GM12878 (cell line): ENCODE data around the gene TMEM176A. TPM values are rescaled to one million over a fixed set of nuclear protein-coding genes. Genes with fewer than 3 reads are reported as not detected.

Experiments used
- ATAC-seq: fragments of 200-7000 bp; cut with Tn5 transposase; 3 replicates; pipeline ENCODE4 v1.9.1; 2020; ENCODE audit warnings: mild to moderate bottlenecking, moderate library complexity
- BruUV-seq: library from RNA; stranded (reverse); fragments of 400-500 nt; replicated peaks from 2 replicates; lab custom pipeline; 2021; lab: Mats Ljungman, UMichigan
- CTCF ChIA-PET: fragments of 300-600 bp; sonication (Branson Sonifier 250); formaldehyde crosslinking; extraction: SDS; loops from one replicate; lab custom pipeline; 2021; ENCODE audit warnings: inconsistent platforms; lab: Yijun Ruan, JAX
- POLR2A ChIA-PET: fragments of 350-600 bp; formaldehyde crosslinking; extraction: SDS; loops from one replicate; lab custom pipeline; 2021; ENCODE audit warnings: inconsistent platforms; lab: Charles Lee
- RAD21 ChIA-PET: fragments of 300-600 bp; sonication (Branson Sonifier 250); formaldehyde crosslinking; loops from one replicate; lab custom pipeline; 2023; ENCODE audit warnings: antibody characterized with exemption; ENCODE audit not compliant: unreplicated experiment; lab: Charles Lee
- SMC1A ChIA-PET: fragments of 300-600 bp; sonication (Branson Sonifier 250); formaldehyde crosslinking; loops from one replicate; lab custom pipeline; 2023; ENCODE audit not compliant: unreplicated experiment, uncharacterized antibody; lab: Charles Lee
- DNase-seq: peaks from one replicate; pipeline ENCODE4 v3.0.0-alpha.2; 2011; ENCODE audit warnings: low read depth, low spot score
- FAIRE-seq: peaks from 3 replicates; lab custom pipeline; 2011; peaks lifted over from hg19 to GRCh38; lab: Jason Lieb, UNC
- H2AFZ ChIP-seq: 2 replicates; pipeline ENCODE4 v1.6.0; 2011; ENCODE audit warnings: low read depth, low read length, control low read depth; ENCODE audit not compliant: control insufficient read depth
- H3K27ac ChIP-seq: 2 replicates; pipeline ENCODE4 v1.5.1; 2011; ENCODE audit warnings: control low read depth; ENCODE audit not compliant: control insufficient read depth, insufficient read depth
- H3K27me3 ChIP-seq, 2 experiments: replicated peaks in 1 of 2; 2 replicates each; pipeline versions ENCODE4 v1.6.0 to v1.6.1; 2011; ENCODE audit warnings: low read length in 1 of 2; ENCODE audit not compliant: control insufficient read depth in 2 of 2, insufficient read depth in 2 of 2
- H3K36me3 ChIP-seq, 2 experiments: 2 replicates each; pipeline ENCODE4 v1.5.1; 2011; ENCODE audit warnings: low read length in 1 of 2; ENCODE audit not compliant: control insufficient read depth in 2 of 2, insufficient read depth in 2 of 2
- H3K4me1 ChIP-seq: 2 replicates; pipeline ENCODE4 v1.6.1; 2011; ENCODE audit warnings: mild to moderate bottlenecking, low read length, moderate library complexity, mixed read lengths; ENCODE audit not compliant: control insufficient read depth, insufficient read depth
- H3K4me2 ChIP-seq: 2 replicates; pipeline ENCODE4 v1.6.0; 2011; ENCODE audit warnings: control low read depth; ENCODE audit not compliant: control insufficient read depth, insufficient read depth
- H3K4me3 ChIP-seq: fragments of 200-600 bp; sonication (generic); 2 replicates; pipeline ENCODE4 v1.5.1; 2016
- H3K79me2 ChIP-seq: 2 replicates; pipeline ENCODE4 v1.6.0; 2011; ENCODE audit warnings: low read length; ENCODE audit not compliant: control insufficient read depth, insufficient read depth
- H3K9ac ChIP-seq: 2 replicates; pipeline ENCODE4 v1.8.0; 2011; ENCODE audit warnings: low read length, control low read depth, mixed read lengths; ENCODE audit not compliant: control insufficient read depth, insufficient read depth
- H3K9me3 ChIP-seq: replicated peaks from 3 replicates; pipeline ENCODE4 v1.5.1; 2011; ENCODE audit warnings: mild to moderate bottlenecking, low read length; ENCODE audit not compliant: control insufficient read depth, insufficient read depth
- H4K20me1 ChIP-seq: 2 replicates; pipeline ENCODE4 v1.6.0; 2011; ENCODE audit not compliant: control insufficient read depth, insufficient read depth
- BMI1 ChIP-seq: fragments of 450-650 bp; IDR thresholded peaks from 2 replicates; pipeline ENCODE4 v1.6.1; 2016; ENCODE audit warnings: mild to moderate bottlenecking, moderate library complexity, borderline replicate concordance
- CBFB ChIP-seq: IDR thresholded peaks from 2 replicates; pipeline ENCODE4 v1.6.1; 2016; ENCODE audit warnings: antibody characterized with exemption, low read depth
- CBX5 ChIP-seq: sonication (generic); IDR thresholded peaks from 2 replicates; pipeline ENCODE4 v1.6.1; 2016; ENCODE audit warnings: low read depth, moderate library complexity, mild to moderate bottlenecking, inconsistent platforms
- DPF2 ChIP-seq: fragments of 450-650 bp; IDR thresholded peaks from 2 replicates; pipeline ENCODE4 v1.6.1; 2017; ENCODE audit warnings: mild to moderate bottlenecking
- EED ChIP-seq: sonication (generic); IDR thresholded peaks from 2 replicates; pipeline ENCODE4 v1.6.1; 2016; ENCODE audit warnings: antibody characterized with exemption, low read depth
- GATAD2B ChIP-seq: fragments of 450-650 bp; conservative IDR thresholded peaks from 2 replicates; pipeline ENCODE4 v1.6.1; 2017; ENCODE audit warnings: low read depth, mild to moderate bottlenecking, moderate library complexity
- HDAC2 ChIP-seq: fragments of 200-600 bp; sonication (generic); IDR thresholded peaks from 2 replicates; pipeline ENCODE4 v1.6.1; 2017
- NFYA ChIP-seq: IDR thresholded peaks from 2 replicates; pipeline ENCODE4 v1.6.1; 2011; ENCODE audit warnings: low read depth, mild to moderate bottlenecking, low read length, improper control_type of control experiment, borderline replicate concordance
- RCOR1 ChIP-seq: conservative IDR thresholded peaks from 2 replicates; pipeline ENCODE4 v1.6.1; 2012; ENCODE audit warnings: low read depth, low read length, improper control_type of control experiment
- RELB ChIP-seq: fragments of 450-650 bp; IDR thresholded peaks from 2 replicates; pipeline ENCODE4 v1.6.1; 2017; ENCODE audit warnings: low read depth, mild to moderate bottlenecking, moderate library complexity
- ZBED1 ChIP-seq: IDR thresholded peaks from 2 replicates; pipeline ENCODE4 v1.6.1; 2016; ENCODE audit warnings: borderline replicate concordance
- ZBTB4 ChIP-seq: fragments of 450-650 bp; formaldehyde crosslinking; IDR thresholded peaks from 2 replicates; pipeline ENCODE4 v1.4.0; 2022; ENCODE audit warnings: mild to moderate bottlenecking, moderate library complexity
- WGBS: methylation state at CpG from one replicate; pipeline ENCODE4 v1.1.6; 2016; ENCODE audit warnings: low lambda C conversion rate; ENCODE audit not compliant: insufficient replicate concordance, insufficient coverage; ENCODE audit errors: missing lambda C conversion rate; 5-methylcytosine and 5-hydroxymethylcytosine counted together
- in situ Hi-C: fragments of 300-500 bp; cut with MboI; formaldehyde crosslinking; loops from 9 replicates; pipeline ENCODE4 v1.14.3; 2018; ENCODE audit warnings: mixed read lengths
- intact Hi-C: fragments of 100-400 bp; cut with micrococcal nuclease; formaldehyde crosslinking; loops from one replicate; pipeline ENCODE4 v1.14.2; 2022; ENCODE audit not compliant: unreplicated experiment
- polyA plus RNA-seq, 11 experiments: library from polyadenylated mRNA; depleted of rRNA in 4 of 11; unstranded in 6 of 11; stranded (reverse) in 5 of 11; fragments of >200 nt; fragmentation: Nextera tagmentation in 4 of 11; fragmentation: Illumina TruSeq in 1 of 11; extraction: Ambion mirVana in 4 of 11; extraction: Trizol in 1 of 11; gene quantifications; 1 replicate in 1 of 11; 2 replicates in 10 of 11; pipeline versions ENCODE4 v1.2.1 to v1.2.3, GENCODE V29; 2011 to 2016; ENCODE audit warnings: inconsistent platforms in 2 of 11, missing spikeins in 2 of 11, low read depth in 1 of 11
- total RNA-seq, 4 experiments: library from RNA; depleted of rRNA in 3 of 4; stranded (reverse); fragments of >200 nt in 3 of 4; fragmentation: Illumina TruSeq in 1 of 4; extraction: Trizol in 1 of 4; gene quantifications; 2 replicates each; pipeline versions ENCODE4 v1.2.1 to v1.2.3, GENCODE V29; 2013 to 2021
- TF ChIP-seq, protein P1 (sequence below): fragments of 450-650 bp; IDR thresholded peaks from 2 replicates; pipeline ENCODE4 v1.6.1; 2017; ENCODE audit warnings: mild to moderate bottlenecking, moderate library complexity
- TF ChIP-seq, protein P2 (sequence below): fragments of 450-650 bp; IDR thresholded peaks from 2 replicates; pipeline ENCODE4 v1.6.1; 2016; ENCODE audit warnings: mild to moderate bottlenecking

Gene TMEM176A
- total and polyA plus RNA-seq, 10 of the 15 experiments (the other 5 are each of a cell fraction or from before 2014, with no cell fraction given): not detected

DNA sequence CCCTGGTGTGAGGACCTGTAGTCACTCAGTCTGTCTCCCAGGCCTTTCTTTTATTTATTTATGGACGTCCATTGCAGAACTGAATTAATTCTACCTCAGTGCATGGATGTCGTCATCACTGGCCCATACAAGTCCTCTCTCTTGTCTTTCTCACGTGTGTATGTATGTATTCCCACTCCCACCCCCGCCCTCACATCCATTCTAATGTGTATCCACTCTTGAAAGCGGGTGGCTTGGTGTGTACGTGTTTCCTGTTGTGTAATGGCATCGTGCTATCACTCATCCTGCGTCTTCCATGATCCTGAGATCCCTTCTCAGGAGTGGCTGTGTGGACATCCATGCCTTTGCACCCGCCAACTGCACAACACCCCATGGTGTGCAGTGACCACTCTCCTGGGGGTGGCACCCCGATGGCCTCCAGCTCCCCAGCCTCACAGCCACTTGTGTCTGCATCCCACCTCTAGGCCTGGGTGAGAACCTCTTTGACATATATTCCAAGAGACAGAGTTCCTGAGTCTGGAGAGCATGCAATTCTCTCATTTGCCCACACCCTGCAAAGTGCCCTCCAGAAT, 48.7 kb downstream of the TMEM176A start:
- intact Hi-C loops (no loop called here), in situ Hi-C loops (no loop called here)
- 21% methylated on average over 10 of the region's 10 CpGs for WGBS
- no peaks in the 10 kb centered on the region for H3K36me3 ChIP-seq
- no peak overlapping the region for H2AFZ ChIP-seq
- H3K4me2 ChIP-seq: no peak overlapping the region
- H3K79me2 ChIP-seq: no peaks in the 10 kb centered on the region
- H3K27ac ChIP-seq: no peak overlapping the region
- no peak overlapping the region for H3K9ac ChIP-seq
- no peak overlapping the region for H3K4me3 ChIP-seq
- BruUV-seq: no TSS peak
- no peaks in the 10 kb centered on the region for H3K4me1 ChIP-seq
- RAD21 ChIA-PET: no interaction called here
- H4K20me1 ChIP-seq: no peaks in the 10 kb centered on the region
- POLR2A ChIA-PET: no interaction called here
- SMC1A ChIA-PET: no interaction called here
- H3K27me3 ChIP-seq: peaks cover 4 to 6% of the 10 kb centered on the region in 2 experiments
- FAIRE-seq: no peak
- H3K9me3 ChIP-seq: no peaks in the 10 kb centered on the region
- CTCF ChIA-PET: no interaction called here
- no peak for DNase-seq
- ATAC-seq: no peak
- TF ChIP-seq ZBTB4 (no peak), NFYA (no peak), RCOR1 (no peak), CBX5 (no peak), CBFB (no peak), BMI1 (no peak), EED (no peak), GATAD2B (no peak), HDAC2 (no peak), DPF2 (no peak), RELB (no peak), ZBED1 (no peak)
- TF ChIP-seq, protein P1, sequence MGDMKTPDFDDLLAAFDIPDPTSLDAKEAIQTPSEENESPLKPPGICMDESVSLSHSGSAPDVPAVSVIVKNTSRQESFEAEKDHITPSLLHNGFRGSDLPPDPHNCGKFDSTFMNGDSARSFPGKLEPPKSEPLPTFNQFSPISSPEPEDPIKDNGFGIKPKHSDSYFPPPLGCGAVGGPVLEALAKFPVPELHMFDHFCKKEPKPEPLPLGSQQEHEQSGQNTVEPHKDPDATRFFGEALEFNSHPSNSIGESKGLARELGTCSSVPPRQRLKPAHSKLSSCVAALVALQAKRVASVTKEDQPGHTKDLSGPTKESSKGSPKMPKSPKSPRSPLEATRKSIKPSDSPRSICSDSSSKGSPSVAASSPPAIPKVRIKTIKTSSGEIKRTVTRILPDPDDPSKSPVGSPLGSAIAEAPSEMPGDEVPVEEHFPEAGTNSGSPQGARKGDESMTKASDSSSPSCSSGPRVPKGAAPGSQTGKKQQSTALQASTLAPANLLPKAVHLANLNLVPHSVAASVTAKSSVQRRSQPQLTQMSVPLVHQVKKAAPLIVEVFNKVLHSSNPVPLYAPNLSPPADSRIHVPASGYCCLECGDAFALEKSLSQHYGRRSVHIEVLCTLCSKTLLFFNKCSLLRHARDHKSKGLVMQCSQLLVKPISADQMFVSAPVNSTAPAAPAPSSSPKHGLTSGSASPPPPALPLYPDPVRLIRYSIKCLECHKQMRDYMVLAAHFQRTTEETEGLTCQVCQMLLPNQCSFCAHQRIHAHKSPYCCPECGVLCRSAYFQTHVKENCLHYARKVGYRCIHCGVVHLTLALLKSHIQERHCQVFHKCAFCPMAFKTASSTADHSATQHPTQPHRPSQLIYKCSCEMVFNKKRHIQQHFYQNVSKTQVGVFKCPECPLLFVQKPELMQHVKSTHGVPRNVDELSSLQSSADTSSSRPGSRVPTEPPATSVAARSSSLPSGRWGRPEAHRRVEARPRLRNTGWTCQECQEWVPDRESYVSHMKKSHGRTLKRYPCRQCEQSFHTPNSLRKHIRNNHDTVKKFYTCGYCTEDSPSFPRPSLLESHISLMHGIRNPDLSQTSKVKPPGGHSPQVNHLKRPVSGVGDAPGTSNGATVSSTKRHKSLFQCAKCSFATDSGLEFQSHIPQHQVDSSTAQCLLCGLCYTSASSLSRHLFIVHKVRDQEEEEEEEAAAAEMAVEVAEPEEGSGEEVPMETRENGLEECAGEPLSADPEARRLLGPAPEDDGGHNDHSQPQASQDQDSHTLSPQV: no peak
- TF ChIP-seq, protein P2, sequence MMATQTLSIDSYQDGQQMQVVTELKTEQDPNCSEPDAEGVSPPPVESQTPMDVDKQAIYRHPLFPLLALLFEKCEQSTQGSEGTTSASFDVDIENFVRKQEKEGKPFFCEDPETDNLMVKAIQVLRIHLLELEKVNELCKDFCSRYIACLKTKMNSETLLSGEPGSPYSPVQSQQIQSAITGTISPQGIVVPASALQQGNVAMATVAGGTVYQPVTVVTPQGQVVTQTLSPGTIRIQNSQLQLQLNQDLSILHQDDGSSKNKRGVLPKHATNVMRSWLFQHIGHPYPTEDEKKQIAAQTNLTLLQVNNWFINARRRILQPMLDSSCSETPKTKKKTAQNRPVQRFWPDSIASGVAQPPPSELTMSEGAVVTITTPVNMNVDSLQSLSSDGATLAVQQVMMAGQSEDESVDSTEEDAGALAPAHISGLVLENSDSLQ: no peak
